Measurements from ENCODE around the gene HHIPL1. TPM values are rescaled to one million over a fixed set of nuclear protein-coding genes. Genes with fewer than 3 reads are reported as not detected.

The HHIPL1 gene
- total RNA-seq, 4 donors from 2014 or later, result 2.7 to 9.6 (median 3.7) TPM

- ATAC-seq, result no peak
- Histone ChIP-seq H3K36me3 (peaks cover 0 to 29% of the 10 kb centered on the region in 2 donors), H3K4me3 (no peak overlapping the region), H3K27me3 (no peaks in the 10 kb centered on the region), H3K27ac (no peak overlapping the region), H3K4me1 (no peaks in the 10 kb centered on the region), H3K9me3 (peaks cover 0 to 18% (median 2%) of the 10 kb centered on the region in 3 donors)
- TF ChIP-seq POLR2AphosphoS5 (IDR thresholded peaks at IDR 0.05) (no peak), CTCF (IDR thresholded peaks at IDR 0.05) (no peak), EP300 (IDR thresholded peaks at IDR 0.05) (no peak), POLR2A (IDR thresholded peaks at IDR 0.05) (no peak)
- 100% methylated on average over 2 of the region's 2 CpGs; no CpG with 5 or more reads in 1 of the 2 donors for WGBS, 2 donors (ENCODE audit: low coverage in 1 of 2)
Observed at GRCh38 chr14:99704037-99704436, 59.1 kb downstream of the HHIPL1 start.

GRCh38 chr14:99706107-99706900, 61.4 kb downstream of the HHIPL1 start:
- 79 to 90% methylated on average over 4 to 6 of the region's 8 CpGs for WGBS, 2 donors (ENCODE audit: low coverage in 1 of 2)

GRCh38 chr14:99707420-99707819, 62.5 kb downstream of the HHIPL1 start:
- ATAC-seq, result no peak
- Histone ChIP-seq H3K27ac (no peak overlapping the region), H3K36me3 (peaks cover 0 to 21% of the 10 kb centered on the region in 2 donors), H3K9me3 (peaks cover 0 to 18% (median 2%) of the 10 kb centered on the region in 3 donors), H3K4me3 (no peak overlapping the region), H3K4me1 (no peaks in the 10 kb centered on the region), H3K27me3 (no peaks in the 10 kb centered on the region)
- no peak for TF ChIP-seq POLR2A (IDR thresholded peaks at IDR 0.05)
- TF ChIP-seq POLR2AphosphoS5 (IDR thresholded peaks at IDR 0.05), result no peak
- no peak for TF ChIP-seq CTCF (IDR thresholded peaks at IDR 0.05)
- TF ChIP-seq EP300 (IDR thresholded peaks at IDR 0.05), result no peak
- 100% methylated on average over 1 to 2 of the region's 2 CpGs for WGBS, 2 donors (ENCODE audit: low coverage in 1 of 2)

More at GRCh38 chr14:99706107-99706900, 61.4 kb downstream of the HHIPL1 start:
- Histone ChIP-seq H3K4me3 (no peak overlapping the region), H3K4me1 (no peaks in the 10 kb centered on the region), H3K36me3 (peaks cover 0 to 21% of the 10 kb centered on the region in 2 donors), H3K9me3 (peaks cover 0 to 18% (median 2%) of the 10 kb centered on the region in 3 donors), H3K27me3 (no peaks in the 10 kb centered on the region), H3K27ac (no peak overlapping the region)
- TF ChIP-seq POLR2AphosphoS5 (IDR thresholded peaks at IDR 0.05) (no peak), CTCF (IDR thresholded peaks at IDR 0.05) (no peak), POLR2A (IDR thresholded peaks at IDR 0.05) (no peak), EP300 (IDR thresholded peaks at IDR 0.05) (no peak)
- ATAC-seq, result no peak

GRCh38 chr14:99707921-99708320, 63.0 kb downstream of the HHIPL1 start:
- peaks cover 0 to 19% of the 10 kb centered on the region in 2 donors for H3K36me3 ChIP-seq
- no peaks in the 10 kb centered on the region for H3K27me3 ChIP-seq
- no peaks in the 10 kb centered on the region for H3K4me1 ChIP-seq
- ATAC-seq, result no peak
- H3K9me3 ChIP-seq, result peaks cover 0 to 15% (median 2%) of the 10 kb centered on the region in 3 donors
- no peak overlapping the region for H3K4me3 ChIP-seq
- 100% methylated on average over 1 of the region's 9 CpGs; no CpG with 5 or more reads in 1 of the 2 donors for WGBS, 2 donors (ENCODE audit: low coverage in 1 of 2)
- H3K27ac ChIP-seq, result no peak overlapping the region
- TF ChIP-seq EP300 (IDR thresholded peaks at IDR 0.05) (no peak), POLR2AphosphoS5 (IDR thresholded peaks at IDR 0.05) (no peak), POLR2A (IDR thresholded peaks at IDR 0.05) (no peak), CTCF (IDR thresholded peaks at IDR 0.05) (no peak)

GRCh38 chr14:99708449-99708848, 63.5 kb downstream of the HHIPL1 start:
- ATAC-seq, result no peak
- no peak overlapping the region for H3K27ac ChIP-seq
- H3K4me1 ChIP-seq, result no peaks in the 10 kb centered on the region
- H3K36me3 ChIP-seq, result peaks cover 0 to 14% of the 10 kb centered on the region in 2 donors
- H3K9me3 ChIP-seq, result peaks cover 0 to 10% (median 2%) of the 10 kb centered on the region in 3 donors
- 0% methylated on average over 1 of the region's 7 CpGs; no CpG with 5 or more reads in 1 of the 2 donors for WGBS, 2 donors (ENCODE audit: low coverage in 1 of 2)
- H3K4me3 ChIP-seq, result no peak overlapping the region
- no peak for TF ChIP-seq POLR2A (IDR thresholded peaks at IDR 0.05)
- no peak for TF ChIP-seq POLR2AphosphoS5 (IDR thresholded peaks at IDR 0.05)
- TF ChIP-seq CTCF (IDR thresholded peaks at IDR 0.05), result no peak
- no peak for TF ChIP-seq EP300 (IDR thresholded peaks at IDR 0.05)
- no peaks in the 10 kb centered on the region for H3K27me3 ChIP-seq
